Iris pigment epithelial cell (primary cell): ENCODE data around the gene VSTM1.
"Not testable (repeated sequence)": the region's sequence is repeated elsewhere in the genome, so short reads cannot be mapped to it uniquely, and the experiment has no call there.

Experiments used
- DNase-seq: peaks from one replicate; pipeline ENCODE4 v3.0.0-alpha.2; 2011; ENCODE audit warnings: low read depth

Gene VSTM1, protein sequence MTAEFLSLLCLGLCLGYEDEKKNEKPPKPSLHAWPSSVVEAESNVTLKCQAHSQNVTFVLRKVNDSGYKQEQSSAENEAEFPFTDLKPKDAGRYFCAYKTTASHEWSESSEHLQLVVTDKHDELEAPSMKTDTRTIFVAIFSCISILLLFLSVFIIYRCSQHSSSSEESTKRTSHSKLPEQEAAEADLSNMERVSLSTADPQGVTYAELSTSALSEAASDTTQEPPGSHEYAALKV

DNA sequence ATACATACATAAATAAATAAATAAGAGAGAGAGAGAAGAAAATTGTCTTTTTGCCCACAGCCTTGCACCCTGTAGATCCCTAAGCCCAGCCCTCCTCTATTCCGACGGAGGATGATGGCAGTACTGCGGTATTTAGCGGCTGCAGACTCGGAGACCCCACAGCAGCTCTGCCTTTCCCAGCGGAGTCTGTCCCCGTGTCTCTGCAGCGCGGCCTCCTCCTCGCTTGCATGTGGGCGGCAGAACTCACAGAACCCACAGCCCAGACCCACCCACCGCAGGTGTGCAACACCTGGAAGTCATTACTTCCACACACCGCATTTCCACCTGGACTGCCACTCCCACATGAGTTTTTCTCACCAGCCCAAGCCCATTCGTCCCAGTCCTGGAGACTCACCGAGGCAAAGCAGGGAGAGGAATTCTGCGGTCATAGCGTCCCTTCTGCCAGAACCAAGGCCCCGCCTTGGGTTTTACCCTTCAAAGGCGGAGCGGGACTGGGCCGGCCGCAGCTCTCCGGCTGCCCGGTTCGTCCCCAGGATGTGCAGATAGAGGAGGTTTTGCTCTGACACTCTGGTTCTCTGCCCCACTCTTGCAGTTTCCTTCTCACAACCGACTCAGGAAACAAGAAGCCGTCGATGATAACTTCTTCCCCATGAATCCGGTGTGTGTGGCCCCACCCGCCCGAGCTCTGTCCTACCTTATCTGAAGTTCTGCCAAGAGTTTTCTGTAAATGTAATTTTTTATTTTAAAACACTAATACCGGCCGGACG is at the start of gene VSTM1:
TSS of gene VSTM1 (minus strand) at position 548 of the 767 bp plus-strand sequence. CDS start at position 428, 120 bp downstream.
- DNase-seq, result no peak

- no peak for DNase-seq
These were observed 46.0 kb upstream of the VSTM1 start for GRCh38 chr19:54109651-54110050.

DNA sequence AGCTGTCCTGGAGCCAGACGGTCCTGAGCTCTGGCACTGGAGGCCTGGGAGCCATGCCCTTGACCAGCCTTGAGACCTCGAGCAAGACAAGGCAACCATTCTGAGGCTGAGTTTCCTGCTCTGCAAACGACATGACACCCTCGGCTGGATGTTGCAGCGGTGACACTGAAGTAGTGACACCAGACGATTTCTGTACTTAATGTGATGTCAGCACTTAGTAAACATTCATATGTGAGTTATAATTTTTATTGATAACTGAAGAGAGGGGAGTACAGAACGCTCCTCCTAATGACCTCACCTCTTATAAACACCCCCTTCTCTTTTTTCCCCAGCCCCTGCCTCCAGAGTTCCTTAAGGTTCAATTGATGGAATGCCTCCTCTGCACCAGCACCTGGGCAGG is 44.8 kb upstream of the VSTM1 start:
- no peak for DNase-seq

GRCh38 chr19:54107876-54108490 is 44.3 kb upstream of the VSTM1 start:
- no peak for DNase-seq

DNA sequence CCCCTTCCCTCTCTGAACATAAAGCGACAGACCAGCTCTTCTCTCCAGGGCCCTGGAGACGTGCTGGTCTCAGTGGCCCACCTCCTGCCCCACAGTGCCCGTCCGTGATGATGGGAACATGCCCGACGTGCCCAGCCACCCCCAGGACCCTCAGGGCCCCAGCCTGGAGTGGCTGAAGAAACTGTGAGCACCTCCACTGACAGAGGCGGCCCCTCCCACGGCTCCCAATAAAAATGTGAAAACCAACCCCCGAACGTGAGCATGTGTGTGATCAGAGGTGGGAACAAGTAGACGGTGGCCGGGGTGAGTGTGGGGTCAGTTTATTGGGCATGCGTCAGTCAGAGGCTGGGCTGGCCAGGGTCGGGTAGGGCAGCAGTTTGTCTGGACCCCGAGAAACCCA is 43.0 kb upstream of the VSTM1 start:
- DNase-seq, result no peak

DNA sequence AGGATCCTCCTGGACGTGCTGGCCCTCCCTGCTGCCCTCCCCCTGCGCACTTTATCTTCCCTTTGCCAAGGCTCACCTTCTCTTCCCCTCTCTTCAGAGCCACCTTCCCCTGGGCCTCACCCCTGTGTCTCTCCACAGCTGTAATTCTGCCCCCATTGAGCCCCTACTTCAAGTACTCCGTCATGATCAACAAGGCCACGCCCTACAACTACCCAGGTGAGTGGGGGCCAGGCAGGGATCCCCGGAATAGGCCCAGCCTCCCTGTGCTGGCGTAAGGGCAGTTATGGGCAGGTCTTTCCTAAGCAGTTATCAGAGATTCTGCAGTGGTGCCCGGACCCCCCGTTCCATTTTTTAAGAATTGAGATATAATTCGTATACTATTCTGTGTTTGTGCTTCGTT is 42.1 kb upstream of the VSTM1 start:
- DNase-seq, result no peak

GRCh38 chr19:54104998-54105715 is 41.5 kb upstream of the VSTM1 start:
- DNase-seq, result peak; percentile 18

- DNase-seq, result peak; percentile 98
These were observed 38.9 kb upstream of the VSTM1 start, which contains the start of gene NDUFA3 for GRCh38 chr19:54102421-54103169. Gene NDUFA3 (plus strand): TSS chr19:54102855. CDS start chr19:54102879, 24 bp downstream.

DNA sequence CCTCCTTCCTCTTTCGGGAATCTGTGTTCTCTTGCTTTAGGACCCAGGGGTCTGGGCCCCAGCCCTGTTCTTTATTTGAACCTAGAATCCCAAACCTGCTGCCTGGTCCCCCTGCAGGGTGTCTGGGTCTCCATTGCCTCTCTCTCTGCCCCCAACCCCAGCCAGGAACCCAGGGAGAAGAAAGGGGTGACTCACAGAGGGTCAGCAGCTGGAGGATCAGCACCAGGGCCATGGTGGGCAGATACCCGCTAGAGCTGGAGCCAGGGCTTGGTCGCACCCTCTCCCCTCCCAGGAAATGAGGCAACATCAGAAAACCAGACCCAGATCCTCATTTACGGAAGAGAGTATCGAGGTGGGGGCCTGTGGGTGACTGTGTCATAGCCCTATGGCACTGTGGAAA is 36.9 kb upstream of the VSTM1 start, which contains the start of gene OSCAR:
TSS of gene OSCAR (minus strand) at position 243 of the 400 bp plus-strand sequence. CDS start at position 232, 11 bp downstream.
- no peak for DNase-seq

GRCh38 chr19:54099903-54100255 is 36.2 kb upstream of the VSTM1 start:
- not testable (repeated sequence) for DNase-seq

GRCh38 chr19:54099190-54099902 is 35.6 kb upstream of the VSTM1 start:
- no peak for DNase-seq

- DNase-seq, result peak; percentile 62
These were observed 33.0 kb upstream of the VSTM1 start for GRCh38 chr19:54096617-54097106.

DNA sequence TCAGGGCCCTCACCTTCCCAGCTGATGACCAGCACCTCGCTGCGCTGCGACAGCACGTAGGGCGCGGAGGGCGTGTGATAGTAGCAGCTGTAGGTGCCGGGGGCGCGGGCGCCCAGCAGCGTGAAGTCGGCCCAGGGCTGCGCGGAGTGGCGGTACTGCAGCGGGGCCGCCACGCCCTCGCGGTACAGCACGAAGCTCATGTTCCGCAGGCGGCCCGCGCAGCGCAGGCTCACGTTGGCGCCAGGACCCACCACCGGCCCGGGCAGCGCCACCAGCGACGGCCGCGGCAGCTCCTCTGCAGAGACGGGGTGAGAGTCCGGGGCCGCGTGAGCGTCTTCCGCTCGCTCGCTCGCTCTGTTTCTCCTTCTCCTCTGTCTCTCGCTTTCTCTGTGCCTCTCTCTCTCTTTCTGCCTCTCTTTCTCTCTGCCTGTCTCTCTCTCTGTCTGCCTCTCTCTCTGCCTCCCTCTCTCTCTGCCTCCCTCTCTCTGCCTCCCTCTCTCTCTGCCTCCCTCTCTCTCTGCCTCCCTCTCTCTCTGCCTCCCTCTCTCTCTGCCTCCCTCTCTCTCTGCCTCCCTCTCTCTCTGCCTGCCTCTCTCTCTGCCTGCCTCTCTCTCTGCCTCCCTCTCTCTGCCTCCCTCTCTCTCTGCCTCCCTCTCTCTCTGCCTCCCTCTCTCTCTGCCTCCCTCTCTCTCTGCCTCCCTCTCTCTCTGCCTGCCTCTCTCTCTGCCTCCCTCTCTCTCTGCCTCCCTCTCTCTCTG is 32.3 kb upstream of the VSTM1 start:
- DNase-seq, result peak; percentile 51

- no peak for DNase-seq
These were observed 31.6 kb upstream of the VSTM1 start for GRCh38 chr19:54095136-54095858.

DNA sequence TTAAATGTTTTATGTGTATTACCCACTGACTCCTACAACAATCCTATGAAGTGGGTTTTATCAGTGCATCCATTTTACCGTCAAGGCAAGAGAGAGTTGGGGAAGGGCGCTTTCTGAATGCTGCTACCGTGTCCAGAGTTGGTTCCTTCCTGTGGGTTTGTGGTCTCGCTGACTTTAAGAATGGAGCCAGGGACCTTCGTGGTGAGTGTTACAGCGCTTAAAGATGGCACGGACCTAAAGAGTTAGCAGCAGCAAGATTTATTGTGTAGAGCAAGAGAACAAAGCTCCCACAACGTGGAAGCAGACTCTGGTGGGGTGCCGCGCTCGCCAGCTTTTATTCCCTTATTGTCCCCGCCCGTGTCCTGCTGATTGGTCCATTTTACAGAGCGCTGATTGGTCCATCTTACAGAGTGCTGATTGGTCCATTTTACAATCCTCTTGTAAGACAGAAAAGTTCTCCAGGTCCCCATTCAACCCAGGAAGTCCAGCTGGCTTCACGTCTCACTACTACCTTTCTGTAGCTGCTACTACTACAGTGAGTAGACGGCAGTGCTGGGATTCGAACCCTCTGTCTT is 30.8 kb upstream of the VSTM1 start:
- no peak for DNase-seq

GRCh38 chr19:54084410-54084809 is 20.7 kb upstream of the VSTM1 start:
- DNase-seq, result no peak

- no peak for DNase-seq
These were observed 17.3 kb upstream of the VSTM1 start, which contains the start of gene TARM1 for GRCh38 chr19:54081032-54081431. Gene TARM1 (minus strand): TSS chr19:54081365. CDS start chr19:54081340, 25 bp downstream.

DNA sequence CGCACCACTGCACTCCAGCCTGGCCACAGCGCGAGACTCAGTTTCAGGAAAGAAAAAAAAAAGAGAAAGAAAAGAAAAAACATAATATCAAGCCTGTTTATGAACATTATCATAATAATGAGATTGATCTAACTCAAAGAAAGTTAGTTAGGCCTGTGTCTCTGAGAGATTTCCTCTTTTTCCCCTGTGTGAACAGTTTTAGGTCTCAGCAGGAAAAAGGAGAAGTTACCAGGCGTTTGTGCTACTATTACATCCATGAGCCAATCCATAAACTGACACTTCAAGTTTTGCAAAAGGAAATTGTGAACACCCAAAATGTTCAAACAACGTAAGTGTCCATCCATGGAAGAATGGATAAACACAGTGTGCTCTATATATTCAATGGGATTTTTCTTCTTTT is 13.6 kb upstream of the VSTM1 start:
- no peak for DNase-seq

DNA sequence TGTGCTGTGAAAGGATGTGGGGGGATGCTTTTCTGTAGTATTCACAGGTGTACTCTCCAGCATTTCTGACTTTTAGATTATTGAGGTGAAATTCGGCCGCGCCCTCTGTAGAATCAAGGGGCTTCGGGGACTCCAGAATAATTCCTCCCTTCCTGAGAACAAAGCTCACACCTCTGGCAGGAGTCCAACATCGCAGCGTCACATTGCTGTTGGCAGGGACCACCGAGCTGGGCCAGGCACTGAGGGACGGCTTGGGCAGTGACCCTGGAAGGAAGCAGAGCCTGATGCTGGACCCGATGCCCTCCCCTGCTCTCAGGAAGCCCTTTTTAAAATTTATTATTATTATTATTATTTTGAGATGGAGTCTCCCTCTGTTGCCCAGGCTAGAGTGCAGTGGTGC is 11.2 kb upstream of the VSTM1 start:
- DNase-seq, result no peak
